HG02885 (cell line): Measurements from ENCODE around the gene NDUFS6.
"Not testable (repeated sequence)": the region's sequence is repeated elsewhere in the genome, so short reads cannot be mapped to it uniquely, and the experiment has no call there.

Experiments used
- ATAC-seq: cut with Tn5 transposase; IDR thresholded peaks from one replicate; pipeline ENCODE4 v1.9.1; 2021; ENCODE audit warnings: mild to moderate bottlenecking; ENCODE audit not compliant: unreplicated experiment, poor library complexity

Gene NDUFS6

GRCh38 chr5:1810581-1811101 lies 9.4 kb downstream of the NDUFS6 start:
- ATAC-seq: no peak

GRCh38 chr5:1814183-1815020 lies 13.2 kb downstream of the NDUFS6 start:
- no peak for ATAC-seq

GRCh38 chr5:1815071-1815786 lies 14.0 kb downstream of the NDUFS6 start:
- no peak for ATAC-seq

- ATAC-seq: no peak
These were observed 14.7 kb downstream of the NDUFS6 start for GRCh38 chr5:1815881-1816292.

GRCh38 chr5:1816495-1817089 lies 15.4 kb downstream of the NDUFS6 start:
- ATAC-seq: not testable (repeated sequence)

- ATAC-seq: no peak
These were observed 16.2 kb downstream of the NDUFS6 start for GRCh38 chr5:1817261-1818043.

GRCh38 chr5:1818784-1819183 lies 17.6 kb downstream of the NDUFS6 start:
- ATAC-seq: no peak

GRCh38 chr5:1819458-1819857 lies 18.3 kb downstream of the NDUFS6 start:
- ATAC-seq: no peak

- no peak for ATAC-seq
These were observed 19.2 kb downstream of the NDUFS6 start for GRCh38 chr5:1820381-1820780.

GRCh38 chr5:1820926-1821325 lies 19.7 kb downstream of the NDUFS6 start:
- ATAC-seq: no peak

- ATAC-seq: no peak
These were observed 20.7 kb downstream of the NDUFS6 start for GRCh38 chr5:1821862-1822261.

- ATAC-seq: no peak
These were observed 22.3 kb downstream of the NDUFS6 start for GRCh38 chr5:1823381-1824034.

- no peak for ATAC-seq
These were observed 23.1 kb downstream of the NDUFS6 start for GRCh38 chr5:1824109-1824821.

- no peak for ATAC-seq
These were observed 24.0 kb downstream of the NDUFS6 start for GRCh38 chr5:1824903-1825841.

- no peak for ATAC-seq
These were observed 25.2 kb downstream of the NDUFS6 start for GRCh38 chr5:1826235-1826980.

- ATAC-seq: no peak
These were observed 26.0 kb downstream of the NDUFS6 start for GRCh38 chr5:1827025-1827885.
